Daoy (cell line): ENCODE data around the gene SEPTIN5. TPM values are rescaled to one million over a fixed set of nuclear protein-coding genes. Genes with fewer than 3 reads are reported as not detected.
"Not testable (repeated sequence)": the region's sequence is repeated elsewhere in the genome, so short reads cannot be mapped to it uniquely, and the experiment has no call there.

Experiments used
- DNase-seq: peaks from one replicate; pipeline ENCODE4 v3.0.0-alpha.2; 2015; ENCODE audit warnings: low read depth
- total RNA-seq: library from RNA; depleted of rRNA; stranded (reverse); fragments of >200 nt; shearing (Covaris generic); gene quantifications from 2 replicates; pipeline ENCODE4 v1.2.3, GENCODE V29; 2014

The SEPTIN5 gene
- total RNA-seq, 1 experiment from 2014 or later = 6.1 TPM

- no peak for DNase-seq
Measured at GRCh38 chr22:19680911-19681862, 33.1 kb upstream of the SEPTIN5 start.

GRCh38 chr22:19681863-19682245 lies 32.4 kb upstream of the SEPTIN5 start:
- no peak for DNase-seq

- no peak for DNase-seq
Measured at GRCh38 chr22:19686946-19687345, 27.4 kb upstream of the SEPTIN5 start.

GRCh38 chr22:19687561-19688300 lies 26.6 kb upstream of the SEPTIN5 start:
- DNase-seq = no peak

- no peak for DNase-seq
Measured at GRCh38 chr22:19688301-19689290, 25.7 kb upstream of the SEPTIN5 start.

- no peak for DNase-seq
Measured at GRCh38 chr22:19689408-19689807, 24.9 kb upstream of the SEPTIN5 start.

- no peak for DNase-seq
Measured at GRCh38 chr22:19691007-19691720, 23.1 kb upstream of the SEPTIN5 start.

GRCh38 chr22:19691721-19692341 lies 22.5 kb upstream of the SEPTIN5 start:
- DNase-seq = peak; percentile 71

GRCh38 chr22:19693581-19693980 lies 20.7 kb upstream of the SEPTIN5 start:
- DNase-seq = no peak

- DNase-seq = no peak
Measured at GRCh38 chr22:19693981-19694670, 20.2 kb upstream of the SEPTIN5 start.

GRCh38 chr22:19694696-19695095 lies 19.6 kb upstream of the SEPTIN5 start:
- no peak for DNase-seq

- no peak for DNase-seq
Measured at GRCh38 chr22:19696504-19697276, 17.6 kb upstream of the SEPTIN5 start.

GRCh38 chr22:19697871-19698270 lies 16.4 kb upstream of the SEPTIN5 start:
- DNase-seq = not testable (repeated sequence)

GRCh38 chr22:19700790-19701419 lies 13.4 kb upstream of the SEPTIN5 start:
- DNase-seq = no peak

GRCh38 chr22:19701420-19702145 lies 12.7 kb upstream of the SEPTIN5 start:
- no peak for DNase-seq

- no peak for DNase-seq
Measured at GRCh38 chr22:19703869-19704268, 10.4 kb upstream of the SEPTIN5 start.

- no peak for DNase-seq
Measured at GRCh38 chr22:19704355-19705015, 9.8 kb upstream of the SEPTIN5 start.
